Smooth muscle cell (in vitro differentiated cells): ENCODE data around the gene DBF4. TPM values are rescaled to one million over a fixed set of nuclear protein-coding genes. Genes with fewer than 3 reads are reported as not detected.
"Not testable (repeated sequence)": the region's sequence is repeated elsewhere in the genome, so short reads cannot be mapped to it uniquely, and the experiment has no call there.

Source experiments
- DNase-seq: peaks from one replicate; lab custom pipeline; 2025; ENCODE audit not compliant: unreplicated experiment; lab: John Stamatoyannopoulos, UW
- H2AFZ ChIP-seq: fragments of 200-600 bp; sonication (generic); 2 replicates; pipeline ENCODE4 v1.6.0; 2016; ENCODE audit warnings: antibody characterized with exemption, low read depth, mild to moderate bottlenecking
- H3F3A ChIP-seq: fragments of 200-600 bp; sonication (generic); 2 replicates; pipeline ENCODE4 v1.6.0; 2017; ENCODE audit warnings: antibody characterized with exemption, low read depth
- H3K27ac ChIP-seq: fragments of 200-600 bp; sonication (generic); 2 replicates; pipeline ENCODE4 v1.5.1; 2016; ENCODE audit warnings: low read depth, mild to moderate bottlenecking
- H3K27me3 ChIP-seq: fragments of 200-600 bp; sonication (generic); 2 replicates; pipeline ENCODE4 v1.6.1; 2016; ENCODE audit warnings: low read depth, mild to moderate bottlenecking
- H3K36me3 ChIP-seq: fragments of 200-600 bp; sonication (generic); 2 replicates; pipeline ENCODE4 v1.5.1; 2016; ENCODE audit warnings: low read depth
- H3K4me1 ChIP-seq: fragments of 200-600 bp; sonication (generic); 2 replicates; pipeline ENCODE4 v1.5.1; 2016; ENCODE audit warnings: low read depth
- H3K4me2 ChIP-seq: fragments of 200-600 bp; sonication (generic); 2 replicates; pipeline ENCODE4 v1.6.0; 2016; ENCODE audit warnings: mild to moderate bottlenecking
- H3K4me3 ChIP-seq: fragments of 200-600 bp; sonication (generic); 2 replicates; pipeline ENCODE4 v1.5.1; 2016; ENCODE audit warnings: mild to moderate bottlenecking
- H3K79me2 ChIP-seq: fragments of 200-600 bp; sonication (generic); 2 replicates; pipeline ENCODE4 v1.6.0; 2016; ENCODE audit warnings: low read depth, mild to moderate bottlenecking
- H3K9ac ChIP-seq: fragments of 200-600 bp; sonication (generic); 2 replicates; pipeline ENCODE4 v1.6.0; 2016; ENCODE audit warnings: low read depth
- H3K9me3 ChIP-seq: fragments of 200-600 bp; sonication (generic); replicated peaks from 2 replicates; pipeline ENCODE4 v1.5.1; 2016; ENCODE audit warnings: low read depth
- H4K20me1 ChIP-seq: fragments of 200-600 bp; sonication (generic); 2 replicates; pipeline ENCODE4 v1.6.0; 2016; ENCODE audit warnings: low read depth
- WGBS: methylation state at CpG from one replicate; pipeline ENCODE4 v1.1.7; 2016; ENCODE audit warnings: low lambda C conversion rate; 5-methylcytosine and 5-hydroxymethylcytosine counted together
- polyA plus RNA-seq: library from polyadenylated mRNA; unstranded; fragments of >200 nt; fragmentation: Nextera tagmentation; extraction: Ambion mirVana; gene quantifications from 2 replicates; pipeline ENCODE4 v1.2.1, GENCODE V29; 2016
- total RNA-seq: library from RNA; depleted of rRNA; stranded (reverse); fragments of >200 nt; gene quantifications from 2 replicates; pipeline ENCODE4 v1.2.3, GENCODE V29; 2014
- TF ChIP-seq, protein P1 (sequence below): fragments of 200-600 bp; sonication (generic); IDR thresholded peaks from 2 replicates; pipeline ENCODE4 v1.5.1; 2017; ENCODE audit warnings: borderline replicate concordance, mild to moderate bottlenecking, antibody characterized with exemption; ENCODE audit not compliant: insufficient read depth, poor library complexity, severe bottlenecking

The DBF4 gene
- total and polyA plus RNA-seq, 2 experiments from 2014 or later, result 10.7 to 11.0 TPM

DNA sequence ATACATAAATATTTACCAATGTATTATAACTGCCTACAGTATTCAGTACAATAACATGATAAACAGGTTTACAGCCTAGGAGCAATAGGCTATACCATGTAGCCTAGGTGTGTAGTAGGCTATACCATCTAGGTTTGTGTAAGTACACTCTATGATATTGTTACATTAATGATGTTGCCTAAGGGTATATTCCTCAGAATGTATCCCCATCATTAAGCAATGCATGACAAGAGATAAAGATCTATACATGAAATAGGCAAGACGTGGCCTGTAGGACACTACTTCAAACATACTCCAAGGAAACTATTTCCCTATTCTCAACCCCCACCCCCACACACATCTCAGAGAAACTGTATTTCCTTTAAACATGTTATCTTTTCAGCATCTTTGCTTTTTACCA is 42.4 kb downstream of the DBF4 start:
- TF ChIP-seq, protein P1, sequence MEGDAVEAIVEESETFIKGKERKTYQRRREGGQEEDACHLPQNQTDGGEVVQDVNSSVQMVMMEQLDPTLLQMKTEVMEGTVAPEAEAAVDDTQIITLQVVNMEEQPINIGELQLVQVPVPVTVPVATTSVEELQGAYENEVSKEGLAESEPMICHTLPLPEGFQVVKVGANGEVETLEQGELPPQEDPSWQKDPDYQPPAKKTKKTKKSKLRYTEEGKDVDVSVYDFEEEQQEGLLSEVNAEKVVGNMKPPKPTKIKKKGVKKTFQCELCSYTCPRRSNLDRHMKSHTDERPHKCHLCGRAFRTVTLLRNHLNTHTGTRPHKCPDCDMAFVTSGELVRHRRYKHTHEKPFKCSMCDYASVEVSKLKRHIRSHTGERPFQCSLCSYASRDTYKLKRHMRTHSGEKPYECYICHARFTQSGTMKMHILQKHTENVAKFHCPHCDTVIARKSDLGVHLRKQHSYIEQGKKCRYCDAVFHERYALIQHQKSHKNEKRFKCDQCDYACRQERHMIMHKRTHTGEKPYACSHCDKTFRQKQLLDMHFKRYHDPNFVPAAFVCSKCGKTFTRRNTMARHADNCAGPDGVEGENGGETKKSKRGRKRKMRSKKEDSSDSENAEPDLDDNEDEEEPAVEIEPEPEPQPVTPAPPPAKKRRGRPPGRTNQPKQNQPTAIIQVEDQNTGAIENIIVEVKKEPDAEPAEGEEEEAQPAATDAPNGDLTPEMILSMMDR, result no peak
- 64% methylated on average over 1 of the region's 1 CpG for WGBS

GRCh38 chr7:87919875-87920274 is 43.6 kb downstream of the DBF4 start:
- no peak overlapping the region for H3K4me3 ChIP-seq
- H4K20me1 ChIP-seq, result no peaks in the 10 kb centered on the region
- no peak overlapping the region for H3K4me2 ChIP-seq
- H3K4me1 ChIP-seq, result no peaks in the 10 kb centered on the region
- DNase-seq, result no peak
- H3K27me3 ChIP-seq, result no peaks in the 10 kb centered on the region
- H3K79me2 ChIP-seq, result no peaks in the 10 kb centered on the region
- no peaks in the 10 kb centered on the region for H3K9me3 ChIP-seq
- no peaks in the 10 kb centered on the region for H3F3A ChIP-seq
- H3K27ac ChIP-seq, result no peak overlapping the region
- H3K36me3 ChIP-seq, result no peaks in the 10 kb centered on the region
- no peak overlapping the region for H3K9ac ChIP-seq
- no peak overlapping the region for H2AFZ ChIP-seq
- WGBS, result 87% methylated on average over 6 of the region's 6 CpGs
- TF ChIP-seq, protein P1, result no peak

More for the DNA sequence above, 42.4 kb downstream of the DBF4 start:
- Histone ChIP-seq H3K27me3 (no peaks in the 10 kb centered on the region), H3K4me3 (no peak overlapping the region), H3K27ac (no peak overlapping the region), H3K9ac (no peak overlapping the region), H3K9me3 (no peaks in the 10 kb centered on the region), H3K4me2 (no peak overlapping the region), H3K36me3 (no peaks in the 10 kb centered on the region), H2AFZ (no peak overlapping the region), H3F3A (no peaks in the 10 kb centered on the region), H3K79me2 (no peaks in the 10 kb centered on the region), H3K4me1 (no peaks in the 10 kb centered on the region), H4K20me1 (no peaks in the 10 kb centered on the region)
- DNase-seq, result no peak

DNA sequence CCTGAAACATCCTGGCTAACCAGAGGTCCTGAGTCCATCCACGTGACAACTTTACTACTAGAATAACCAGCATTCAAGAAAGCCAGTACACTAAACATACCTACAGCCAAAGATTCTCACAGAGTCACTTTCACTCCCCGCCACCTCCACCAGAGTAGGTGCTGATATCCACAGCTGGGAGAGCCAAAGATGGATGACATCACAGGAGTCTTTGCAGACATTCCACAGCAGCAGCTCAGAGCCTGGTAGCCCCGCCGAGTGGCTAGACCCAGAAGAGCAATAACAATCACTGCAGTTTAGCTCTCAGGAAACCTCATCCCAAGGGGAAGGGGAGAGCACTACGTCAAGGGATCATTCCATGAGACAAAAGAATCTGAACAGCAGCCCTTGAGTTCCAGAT is 44.3 kb downstream of the DBF4 start:
- no peaks in the 10 kb centered on the region for H3K9me3 ChIP-seq
- no peaks in the 10 kb centered on the region for H3K27me3 ChIP-seq
- WGBS, result 73% methylated on average over 5 of the region's 5 CpGs
- no peak overlapping the region for H3K4me2 ChIP-seq
- H3K36me3 ChIP-seq, result no peaks in the 10 kb centered on the region
- H2AFZ ChIP-seq, result no peak overlapping the region
- H3K9ac ChIP-seq, result no peak overlapping the region
- no peaks in the 10 kb centered on the region for H3F3A ChIP-seq
- H3K79me2 ChIP-seq, result no peaks in the 10 kb centered on the region
- no peak for DNase-seq
- no peak overlapping the region for H3K4me3 ChIP-seq
- H3K4me1 ChIP-seq, result no peaks in the 10 kb centered on the region
- TF ChIP-seq, protein P1, result no peak
- H4K20me1 ChIP-seq, result no peaks in the 10 kb centered on the region
- H3K27ac ChIP-seq, result no peak overlapping the region

GRCh38 chr7:87922759-87923395 is 46.6 kb downstream of the DBF4 start:
- not testable (repeated sequence) for H3K9ac ChIP-seq, H3K4me3 ChIP-seq, H3K36me3 ChIP-seq, H3K27ac ChIP-seq, DNase-seq, H4K20me1 ChIP-seq, H3K27me3 ChIP-seq, H3K4me2 ChIP-seq, H2AFZ ChIP-seq, H3K9me3 ChIP-seq, H3F3A ChIP-seq, H3K79me2 ChIP-seq, H3K4me1 ChIP-seq
- WGBS, result 94% methylated on average over 8 of the region's 8 CpGs
